HG02642 (cell line): ENCODE results near the gene SLC48A1.

Source experiments
- ATAC-seq: cut with Tn5 transposase; IDR thresholded peaks from one replicate; pipeline ENCODE4 v1.9.1; 2021; ENCODE audit warnings: mild to moderate bottlenecking; ENCODE audit not compliant: unreplicated experiment, poor library complexity

The SLC48A1 gene

GRCh38 chr12:47819896-47820630 is 47.0 kb downstream of the SLC48A1 start, which contains the start of gene HDAC7:
TSS of gene HDAC7 (minus strand) at chr12:47819903. CDS start at chr12:47819785, 118 bp downstream.
- peak; percentile 44 for ATAC-seq

GRCh38 chr12:47820631-47821345 is 47.8 kb downstream of the SLC48A1 start:
- no peak for ATAC-seq

- ATAC-seq, result no peak
Measured at GRCh38 chr12:47821346-47821706, 48.3 kb downstream of the SLC48A1 start.

- no peak for ATAC-seq
Measured at GRCh38 chr12:47822401-47822800, 49.4 kb downstream of the SLC48A1 start.

- ATAC-seq, result no peak
Measured at GRCh38 chr12:47822863-47823262, 49.8 kb downstream of the SLC48A1 start.

GRCh38 chr12:47823422-47824086 is 50.5 kb downstream of the SLC48A1 start:
- ATAC-seq, result no peak

GRCh38 chr12:47824198-47824597 is 51.2 kb downstream of the SLC48A1 start:
- ATAC-seq, result no peak

- no peak for ATAC-seq
Measured at GRCh38 chr12:47824635-47825034, 51.6 kb downstream of the SLC48A1 start.

- ATAC-seq, result no peak
Measured at GRCh38 chr12:47825173-47825639, 52.2 kb downstream of the SLC48A1 start.

- ATAC-seq, result no peak
Measured at GRCh38 chr12:47828008-47828975, 55.3 kb downstream of the SLC48A1 start.

GRCh38 chr12:47828976-47829482 is 56.0 kb downstream of the SLC48A1 start:
- ATAC-seq, result no peak

- ATAC-seq, result no peak
Measured at GRCh38 chr12:47829584-47829983, 56.5 kb downstream of the SLC48A1 start.
